Measurements from ENCODE around the gene MFAP3L.

- no peak for TF ChIP-seq CTCF (IDR thresholded peaks at IDR 0.05)
- no peak for TF ChIP-seq POLR2A (IDR thresholded peaks at IDR 0.05)
Observed at GRCh38 chr4:169993531-169993930, 32.7 kb downstream of the MFAP3L start.

Measured in Peyer's patch (tissue), 4 donors.